Activated CD8-positive, alpha-beta memory T cell treated with anti-CD3 and anti-CD28 coated beads, Interleukin-2, amount 50 U/mL, for 24 hours (primary cell): ENCODE measurements around the gene TFCP2.
"Not testable (repeated sequence)": the region's sequence is repeated elsewhere in the genome, so short reads cannot be mapped to it uniquely, and the experiment has no call there.

Experiments
- DNase-seq: peaks from one replicate; pipeline ENCODE4 v3.0.0-alpha.2; 2020; ENCODE audit errors: extremely low read depth

TFCP2 gene

GRCh38 chr12:51082561-51083125 lies 90.3 kb downstream of the TFCP2 start:
- DNase-seq, result no peak

DNA sequence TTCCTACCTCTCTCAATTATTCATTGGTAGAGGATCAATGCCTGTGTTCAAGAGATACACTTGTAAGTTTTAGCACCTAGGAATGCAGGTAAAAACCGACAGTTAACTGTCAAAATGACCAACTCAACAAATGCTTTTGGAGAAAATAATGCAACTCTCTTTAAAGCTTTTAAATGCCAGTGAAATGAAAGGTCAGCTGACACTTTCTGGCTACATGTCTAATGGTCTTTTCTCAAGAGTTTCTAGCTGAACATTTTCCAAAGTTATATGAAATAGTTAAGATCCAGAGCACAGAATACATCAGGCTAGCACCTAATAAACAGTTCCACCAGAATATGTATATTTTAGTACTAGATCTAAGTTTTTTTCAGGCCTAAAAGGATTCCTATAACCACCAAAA lies 91.5 kb downstream of the TFCP2 start:
- DNase-seq, result no peak

DNA sequence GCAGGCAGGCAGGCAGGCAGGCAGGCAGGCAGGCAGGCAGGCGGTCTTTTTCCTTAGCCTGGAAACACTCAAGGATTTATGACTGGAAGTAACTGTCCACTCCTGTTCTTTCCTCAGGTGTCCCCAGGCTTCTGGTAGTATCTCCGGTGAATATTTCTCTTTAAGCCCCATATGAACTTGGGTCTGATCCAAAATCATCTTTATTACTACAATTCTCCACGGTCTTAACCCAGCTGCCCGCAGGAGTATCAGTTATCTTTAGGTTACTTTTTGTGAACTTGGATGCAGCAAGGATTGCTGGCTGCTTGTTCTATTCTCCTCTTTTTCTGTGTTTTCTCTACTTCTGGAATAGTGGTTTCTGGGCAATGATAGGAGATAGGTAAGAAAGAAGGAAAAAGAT lies 92.8 kb downstream of the TFCP2 start:
- DNase-seq, result no peak

DNA sequence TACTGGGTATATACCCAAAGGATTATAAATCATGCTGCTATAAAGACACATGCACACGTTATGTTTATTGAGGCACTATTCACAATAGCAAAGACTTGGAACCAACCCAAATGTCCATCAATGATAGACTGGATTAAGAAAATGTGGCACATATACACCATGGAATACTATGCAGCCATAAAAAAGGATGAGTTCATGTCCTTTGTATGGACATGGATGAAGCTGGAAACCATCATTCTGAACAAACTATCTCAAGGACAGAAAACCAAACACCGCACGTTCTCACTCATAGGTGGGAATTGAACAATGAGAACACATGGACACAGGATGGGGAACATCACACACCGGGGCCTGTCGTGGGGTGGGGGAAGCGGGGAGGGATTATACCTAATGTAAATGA lies 94.1 kb downstream of the TFCP2 start:
- not testable (repeated sequence) for DNase-seq

DNA sequence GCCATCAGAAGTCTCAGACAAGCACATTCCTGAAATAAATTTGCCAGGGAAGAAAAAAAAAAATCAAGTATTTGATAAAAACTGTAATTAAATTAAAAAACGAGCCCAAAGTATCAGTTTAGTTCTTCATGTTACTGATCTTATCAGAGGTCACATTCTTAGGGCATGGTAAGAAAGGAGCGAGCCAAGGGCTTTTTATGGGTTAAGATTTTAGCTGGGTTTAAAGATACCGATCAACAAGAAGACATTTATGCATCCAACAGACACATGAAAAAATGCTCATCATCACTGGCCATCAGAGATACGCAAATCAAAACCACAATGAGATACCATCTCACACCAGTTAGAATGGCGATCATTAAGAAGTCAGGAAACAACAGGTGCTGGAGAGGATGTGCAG lies 94.6 kb downstream of the TFCP2 start:
- not testable (repeated sequence) for DNase-seq

DNA sequence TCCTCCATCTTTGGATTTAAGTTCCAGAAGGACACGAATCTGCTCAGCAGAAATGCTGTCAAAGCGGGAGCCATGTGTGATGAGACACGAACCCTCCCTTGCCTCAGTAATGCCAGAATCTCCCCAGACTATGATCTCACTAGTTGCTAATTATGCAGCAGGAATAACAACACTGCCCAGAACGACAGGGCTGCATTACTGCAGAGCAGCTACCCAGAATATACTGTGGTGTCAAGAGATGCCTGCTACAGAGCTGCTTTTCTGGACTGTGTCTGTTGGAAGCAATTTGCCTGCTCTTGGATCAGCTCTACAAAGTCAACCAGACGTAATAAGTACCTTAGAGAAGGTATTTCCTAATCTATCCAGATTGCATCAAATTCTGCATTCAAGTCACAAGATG lies 95.0 kb downstream of the TFCP2 start:
- no peak for DNase-seq

DNA sequence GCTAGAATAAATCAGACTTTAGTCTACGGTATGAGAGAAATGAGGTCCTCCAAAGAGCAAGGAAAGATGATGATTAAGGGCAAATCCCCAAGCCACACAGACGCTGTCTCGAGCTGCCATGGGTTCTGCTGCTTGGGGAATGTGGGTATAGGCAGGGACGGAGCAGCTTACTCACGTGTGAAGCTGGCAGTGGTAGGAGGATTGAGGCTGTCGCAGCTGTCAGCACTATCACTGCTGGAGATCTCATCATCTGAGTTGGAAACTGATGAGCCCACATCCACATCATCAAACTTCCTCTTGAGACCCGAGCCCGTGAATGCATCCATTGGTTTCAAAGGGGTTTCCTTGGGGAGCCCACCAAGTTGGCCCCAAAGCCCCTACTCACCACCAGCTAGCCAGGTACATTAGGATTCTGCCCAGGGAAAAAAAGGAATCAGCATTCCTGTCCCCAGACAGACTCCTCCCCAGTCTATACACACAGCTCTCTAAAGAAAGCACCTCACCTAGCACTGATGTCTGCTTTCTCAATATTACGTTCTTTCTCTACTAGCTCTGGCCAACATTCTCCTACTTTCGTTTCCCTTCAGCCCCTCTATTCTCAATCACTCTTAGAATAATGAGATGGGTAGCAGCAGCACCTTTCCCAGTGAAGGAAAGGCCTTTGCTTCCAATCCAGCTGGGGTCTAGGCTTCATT lies 96.6 kb downstream of the TFCP2 start:
- DNase-seq, result no peak

DNA sequence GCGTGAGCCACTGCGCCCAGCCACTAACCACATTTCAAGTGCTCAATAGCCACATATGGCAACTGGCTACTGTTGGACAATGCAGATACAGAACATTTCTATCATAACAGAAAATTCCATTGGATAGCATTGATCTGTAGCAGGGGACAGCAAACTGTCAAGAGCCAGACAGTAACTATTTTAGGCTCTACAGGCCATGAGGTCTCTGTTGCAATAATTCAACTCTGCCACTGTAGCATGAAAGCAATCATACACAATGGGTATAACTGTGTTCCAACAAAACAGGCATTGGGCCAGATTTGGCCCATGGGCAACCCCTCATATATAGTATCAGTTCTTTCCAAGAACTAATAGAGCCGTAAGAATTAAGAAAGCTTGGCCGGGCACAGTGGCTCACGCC lies 97.5 kb downstream of the TFCP2 start:
- DNase-seq, result no peak

DNA sequence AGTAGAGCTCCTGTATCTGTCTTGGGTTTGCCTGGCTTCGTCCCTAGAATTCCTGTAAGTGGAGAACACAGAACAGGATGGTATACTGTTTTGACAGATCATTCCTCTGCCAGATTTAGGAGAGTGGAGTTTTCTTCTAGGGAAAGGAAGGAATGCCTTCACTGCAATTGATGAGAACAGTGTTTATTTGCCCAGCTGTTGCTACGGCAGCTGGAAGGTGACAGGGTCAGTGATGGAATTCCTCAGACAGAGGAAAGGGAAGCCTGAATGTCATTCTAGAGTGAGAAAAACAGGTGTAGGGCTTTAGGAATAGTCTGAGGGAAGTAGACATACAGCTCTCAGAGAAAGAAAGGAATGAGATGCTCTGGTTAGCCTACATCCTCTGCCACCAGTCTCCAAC lies 101.3 kb downstream of the TFCP2 start:
- DNase-seq, result no peak

DNA sequence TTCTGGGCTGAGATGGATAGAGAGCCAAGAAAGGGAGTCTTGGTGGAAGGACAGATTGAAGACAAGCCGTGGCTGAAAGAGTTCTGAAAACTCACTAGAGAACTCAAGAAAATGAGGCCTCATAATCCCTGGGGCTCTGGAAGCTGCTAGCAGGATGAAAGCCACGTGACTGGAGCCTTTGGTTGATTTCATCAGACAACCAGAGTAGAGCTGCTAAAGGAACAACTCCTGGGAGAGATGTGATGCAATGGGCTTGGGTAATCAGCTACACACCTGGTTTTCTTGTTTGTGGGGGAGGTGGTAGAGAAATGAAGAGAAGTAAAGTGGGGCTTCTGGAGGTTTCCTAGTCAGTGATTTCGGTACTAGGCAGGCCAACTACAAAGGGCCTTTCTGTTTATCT lies 102.9 kb downstream of the TFCP2 start:
- no peak for DNase-seq

GRCh38 chr12:51067771-51068170 lies 105.2 kb downstream of the TFCP2 start:
- DNase-seq, result no peak

DNA sequence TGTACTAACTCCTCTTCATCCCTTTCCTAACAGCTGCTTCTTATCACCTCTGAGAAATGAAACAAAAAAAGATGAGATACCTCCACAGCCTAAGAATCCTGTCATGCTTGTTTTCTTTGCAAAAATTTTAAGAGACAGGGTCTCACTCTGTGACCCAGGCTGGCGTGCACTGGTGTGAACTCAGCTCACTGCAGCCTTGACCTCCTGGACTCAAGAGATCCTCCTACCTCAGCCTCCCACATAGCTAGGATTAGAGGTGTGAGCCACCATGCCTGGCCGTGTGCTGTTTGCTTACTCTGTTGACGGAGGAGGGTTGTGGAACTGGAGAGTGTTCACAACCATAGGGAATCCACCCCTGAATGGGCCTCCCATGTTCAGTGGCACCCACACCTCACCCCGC lies 105.7 kb downstream of the TFCP2 start:
- DNase-seq, result no peak

DNA sequence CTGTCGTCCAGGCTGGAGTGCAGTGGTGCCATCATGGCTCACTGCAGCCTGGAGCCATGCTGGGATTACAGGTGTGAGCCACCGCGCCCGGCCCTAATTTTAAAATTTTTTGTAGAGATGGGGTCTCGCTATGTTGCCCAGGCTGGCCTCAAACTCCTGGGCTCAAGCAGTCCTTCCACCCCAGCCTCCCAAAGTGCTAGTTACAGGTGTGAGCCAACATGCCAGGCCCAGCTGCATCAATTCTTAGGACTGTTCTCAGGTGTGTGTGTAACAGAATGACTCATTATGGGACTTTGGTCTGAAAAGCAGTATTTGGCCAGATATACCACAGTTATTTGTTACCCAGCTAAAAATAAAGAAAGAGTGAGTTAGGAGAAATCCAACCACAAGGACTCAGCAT lies 107.4 kb downstream of the TFCP2 start:
- no peak for DNase-seq

GRCh38 chr12:51062631-51063397 lies 110.1 kb downstream of the TFCP2 start:
- DNase-seq, result no peak

- DNase-seq, result no peak
Observed at GRCh38 chr12:51059086-51059485, 113.8 kb downstream of the TFCP2 start.

- no peak for DNase-seq
Observed at GRCh38 chr12:51056242-51056641, 116.7 kb downstream of the TFCP2 start.

DNA sequence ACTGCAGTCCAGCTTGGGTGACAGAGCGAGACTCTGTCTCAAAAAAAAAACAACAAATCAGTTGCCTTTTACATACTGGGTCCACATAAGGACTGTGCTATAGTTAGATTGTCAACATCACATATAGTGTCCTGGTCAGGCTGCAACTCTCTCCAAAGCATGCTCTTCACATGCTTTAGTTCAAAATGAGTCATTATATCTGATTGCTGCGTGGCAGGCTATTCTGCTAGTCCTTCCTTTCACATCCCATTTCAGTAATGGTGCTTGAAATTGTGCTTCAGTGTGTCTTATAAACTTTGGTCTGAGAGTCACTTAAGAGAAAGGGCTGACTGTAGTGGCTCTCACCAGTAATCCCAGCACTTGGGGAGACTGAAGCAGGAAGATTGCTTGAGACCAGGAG lies 117.9 kb downstream of the TFCP2 start:
- no peak for DNase-seq

GRCh38 chr12:51051787-51052186 lies 121.1 kb downstream of the TFCP2 start:
- no peak for DNase-seq

DNA sequence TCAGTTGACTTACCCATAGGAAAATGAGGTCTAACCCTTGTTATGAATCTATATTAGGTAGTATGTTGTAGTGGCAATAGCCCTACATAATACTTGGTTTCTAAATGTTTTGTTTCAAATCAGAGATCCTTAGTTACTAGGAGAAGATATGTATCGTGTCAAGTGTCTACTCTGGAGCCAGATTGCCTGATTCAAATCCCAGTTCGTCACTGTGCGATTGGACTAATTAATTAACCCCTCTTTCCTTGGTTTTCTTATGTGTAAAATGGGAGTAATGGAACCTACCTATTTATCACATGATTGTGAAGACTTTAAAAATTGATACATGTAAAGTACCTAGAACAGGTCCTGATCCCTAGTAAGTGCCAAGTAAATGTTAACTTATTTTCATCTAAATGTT lies 123.4 kb downstream of the TFCP2 start:
- DNase-seq, result no peak

DNA sequence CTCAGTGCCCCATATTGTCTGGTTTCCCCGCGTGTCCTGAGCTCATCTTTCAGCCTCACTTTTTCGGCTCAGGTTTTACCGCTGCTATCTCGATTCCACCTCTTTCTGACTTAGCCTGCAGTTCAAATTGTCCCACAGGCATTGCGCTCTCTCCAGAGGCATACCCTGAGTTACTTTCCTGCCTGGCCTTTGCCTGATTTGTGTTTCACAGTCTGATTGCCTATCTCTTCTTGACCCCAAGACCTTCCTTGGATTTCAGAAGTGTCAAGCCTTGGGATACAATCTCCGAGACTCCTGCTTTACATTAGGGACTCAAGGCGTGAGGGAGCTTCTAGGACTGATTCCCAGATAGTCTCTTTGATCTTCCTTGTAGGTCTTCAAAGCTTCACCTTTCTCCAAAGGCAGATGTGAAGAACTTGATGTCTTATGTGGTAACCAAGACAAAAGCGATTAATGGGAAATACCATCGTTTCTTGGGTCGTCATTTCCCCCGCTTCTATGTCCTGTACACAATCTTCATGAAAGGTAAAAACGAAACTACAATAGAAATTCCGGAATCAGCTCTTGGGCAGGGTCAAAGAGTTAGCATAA lies 124.2 kb downstream of the TFCP2 start:
- no peak for DNase-seq

DNA sequence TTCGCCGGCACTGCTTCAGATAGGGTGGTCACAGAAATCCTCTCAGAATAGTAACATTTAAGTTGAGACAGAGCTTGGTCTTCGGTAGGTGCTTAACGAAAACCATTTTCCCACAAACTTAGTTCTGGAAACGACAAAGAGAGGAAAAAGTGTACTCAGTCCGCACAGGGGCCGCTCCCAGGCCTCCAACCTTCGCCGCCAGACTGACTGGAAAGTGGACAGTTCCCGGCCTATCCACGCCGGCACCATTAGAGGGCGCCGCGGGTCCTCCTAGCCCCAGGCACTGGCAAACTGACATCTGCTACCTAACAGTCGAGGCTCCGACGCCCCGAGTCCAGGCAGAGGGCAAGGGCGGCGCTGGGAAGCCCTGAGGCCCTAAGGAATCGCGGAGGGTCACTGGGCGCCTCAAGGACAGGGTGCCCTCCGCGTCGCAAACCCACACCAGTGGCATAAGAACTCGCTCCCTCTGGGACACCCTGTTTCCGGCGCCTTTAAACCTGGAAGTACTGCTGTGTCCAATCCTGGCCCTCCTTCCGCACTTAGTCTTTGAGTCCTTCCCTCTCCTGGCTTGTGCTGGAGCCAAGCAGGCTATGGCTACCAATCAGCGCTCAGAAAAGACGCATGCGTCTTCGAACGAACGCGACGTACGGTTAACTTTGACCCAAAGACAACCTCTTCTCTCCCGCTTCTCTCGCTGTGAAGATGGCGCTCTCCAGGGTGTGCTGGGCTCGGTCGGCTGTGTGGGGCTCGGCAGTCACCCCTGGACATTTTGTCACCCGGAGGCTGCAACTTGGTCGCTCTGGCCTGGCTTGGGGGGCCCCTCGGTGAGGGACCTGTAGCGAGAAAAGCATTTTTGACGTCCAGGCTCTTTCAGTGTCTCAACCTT lies 125.0 kb downstream of the TFCP2 start, which contains the start of gene LETMD1:
TSS of gene LETMD1 (plus strand) at position 673 of the 886 bp plus-strand sequence. CDS start at position 703, 30 bp downstream.
- peak; percentile 87 for DNase-seq
